Activated gamma-delta T cell (primary cell): ENCODE measurements around the gene FMNL1.

Source experiments
- DNase-seq: peaks from one replicate; lab custom pipeline; 2025; lab: John Stamatoyannopoulos, UW

The FMNL1 gene

GRCh38 chr17:45223539-45224528 lies 2.1 kb downstream of the FMNL1 start:
- DNase-seq: no peak

DNA sequence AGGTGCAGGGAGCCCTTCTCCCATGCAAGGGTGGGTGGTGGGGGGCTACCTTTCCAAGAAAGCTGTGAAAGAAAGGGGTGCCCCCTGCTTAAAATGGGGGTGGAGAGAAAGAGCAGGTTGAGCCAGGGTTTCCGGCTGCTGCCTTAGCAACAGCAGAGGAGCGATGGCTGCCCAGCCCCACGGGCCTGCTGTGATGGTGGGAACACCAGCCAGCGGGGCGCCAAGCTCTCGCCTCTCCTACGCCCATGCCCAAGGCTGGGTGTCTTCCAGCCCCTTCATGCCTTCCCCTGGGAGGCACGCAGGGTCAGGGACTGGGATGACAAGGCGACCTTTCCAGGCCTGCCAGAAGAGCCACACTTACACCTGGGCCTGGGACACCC lies 3.0 kb downstream of the FMNL1 start:
- no peak for DNase-seq

GRCh38 chr17:45225051-45225700 lies 3.5 kb downstream of the FMNL1 start:
- no peak for DNase-seq

DNA sequence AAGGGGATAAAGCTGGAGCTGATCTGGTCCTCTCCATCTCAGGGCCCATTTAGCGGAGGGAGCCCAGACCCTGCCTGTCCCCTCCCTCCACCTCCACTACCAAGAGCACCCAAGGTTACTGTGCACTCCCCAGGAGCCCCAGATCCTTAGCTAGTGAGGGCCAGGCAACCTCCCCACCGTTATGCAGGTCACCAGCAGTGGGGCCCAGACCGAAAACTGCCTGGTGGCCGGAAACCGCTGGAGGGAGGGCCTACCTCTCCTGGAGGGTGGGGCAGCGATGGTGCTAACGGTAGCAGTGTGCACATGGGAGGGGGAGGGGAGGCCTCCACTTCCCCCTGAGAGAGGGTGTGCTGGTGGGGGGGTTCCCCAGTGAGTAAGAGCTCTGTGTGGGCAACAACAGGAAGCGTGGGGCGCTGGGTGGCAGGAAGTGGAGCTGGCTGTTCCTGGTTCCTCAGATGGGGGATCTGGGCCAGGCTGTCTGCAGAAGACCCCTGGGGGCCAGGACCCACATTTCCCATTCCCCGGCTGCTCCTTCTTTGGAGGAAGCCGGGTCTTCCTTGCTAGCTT lies 4.4 kb downstream of the FMNL1 start:
- DNase-seq: peak; percentile 77

GRCh38 chr17:45226576-45226975 lies 4.9 kb downstream of the FMNL1 start:
- DNase-seq: no peak

GRCh38 chr17:45227101-45227925 lies 5.6 kb downstream of the FMNL1 start:
- no peak for DNase-seq

GRCh38 chr17:45227926-45228762 lies 6.5 kb downstream of the FMNL1 start:
- no peak for DNase-seq

- DNase-seq: peak; percentile 76
These were observed 7.3 kb downstream of the FMNL1 start for GRCh38 chr17:45228763-45229539.

DNA sequence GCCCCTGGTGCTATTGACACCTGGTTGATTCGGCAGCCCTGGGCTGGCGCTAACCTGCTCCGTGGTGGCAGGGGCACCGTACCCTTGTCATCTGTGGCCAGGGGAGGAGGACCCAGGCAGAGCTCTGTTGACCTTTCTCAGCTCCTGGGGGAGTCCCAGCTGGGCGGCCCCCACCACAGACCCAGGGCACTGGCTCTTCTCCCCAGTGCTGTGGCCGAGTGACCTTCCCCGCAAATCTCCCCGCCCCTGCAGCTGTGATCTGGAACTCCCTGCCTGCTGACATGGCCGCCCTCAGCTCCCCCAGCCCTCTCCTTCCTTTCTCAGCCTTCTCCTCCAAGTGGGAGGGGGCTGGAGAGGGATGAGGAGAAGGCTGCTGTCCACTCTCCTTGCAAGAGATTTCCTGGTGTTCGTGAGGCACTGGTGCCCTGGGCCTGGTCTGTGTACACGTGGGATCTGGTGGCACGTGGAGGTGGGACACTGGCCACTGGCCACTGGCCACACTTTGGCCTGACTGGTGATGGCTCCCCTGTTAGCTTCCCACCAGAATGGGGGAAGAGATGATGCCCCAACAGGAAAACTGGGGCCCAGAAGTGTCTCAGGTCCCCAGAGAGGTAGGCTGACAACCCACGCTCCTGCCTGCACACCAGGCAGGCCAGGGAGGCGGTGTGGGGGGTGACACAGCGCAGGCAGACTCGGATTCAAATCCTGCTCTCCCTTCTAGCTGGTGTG lies 8.2 kb downstream of the FMNL1 start:
- DNase-seq: peak; percentile 35

GRCh38 chr17:45230410-45230786 lies 8.7 kb downstream of the FMNL1 start:
- no peak for DNase-seq

DNA sequence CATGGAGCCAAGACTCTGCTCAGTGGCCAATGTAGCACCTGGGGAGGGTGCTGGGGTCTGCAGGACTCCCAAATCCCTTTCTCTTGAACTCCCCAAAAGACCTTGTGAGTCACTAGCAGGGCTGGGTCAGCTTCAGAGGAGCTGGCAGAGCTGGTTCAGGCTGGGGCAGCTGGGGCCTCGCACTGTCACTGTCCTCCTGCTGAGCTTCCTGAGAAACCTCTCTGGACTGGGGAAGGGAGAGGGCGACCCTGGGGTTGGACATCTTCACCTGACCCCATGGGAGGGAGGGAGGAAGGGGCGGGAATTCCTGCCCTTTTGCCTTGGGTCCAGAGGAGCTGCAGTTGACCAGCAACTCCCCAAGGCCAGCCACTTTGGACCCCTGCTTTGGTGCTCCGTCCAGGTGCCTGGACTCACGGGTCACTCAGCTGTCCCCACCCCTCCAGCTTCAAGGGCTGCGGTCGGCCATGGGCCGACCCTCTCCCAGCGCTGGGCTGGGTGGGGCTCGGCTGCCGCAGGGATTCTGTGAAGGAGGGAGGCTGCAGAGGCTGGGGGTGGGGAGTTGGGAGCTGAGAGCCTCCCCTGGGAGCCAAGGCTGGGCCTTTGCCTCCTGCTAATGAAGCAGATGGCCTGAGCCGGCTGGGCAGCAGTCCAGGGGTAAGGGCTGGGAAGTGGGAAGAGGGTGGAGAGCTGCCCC lies 9.2 kb downstream of the FMNL1 start:
- no peak for DNase-seq

DNA sequence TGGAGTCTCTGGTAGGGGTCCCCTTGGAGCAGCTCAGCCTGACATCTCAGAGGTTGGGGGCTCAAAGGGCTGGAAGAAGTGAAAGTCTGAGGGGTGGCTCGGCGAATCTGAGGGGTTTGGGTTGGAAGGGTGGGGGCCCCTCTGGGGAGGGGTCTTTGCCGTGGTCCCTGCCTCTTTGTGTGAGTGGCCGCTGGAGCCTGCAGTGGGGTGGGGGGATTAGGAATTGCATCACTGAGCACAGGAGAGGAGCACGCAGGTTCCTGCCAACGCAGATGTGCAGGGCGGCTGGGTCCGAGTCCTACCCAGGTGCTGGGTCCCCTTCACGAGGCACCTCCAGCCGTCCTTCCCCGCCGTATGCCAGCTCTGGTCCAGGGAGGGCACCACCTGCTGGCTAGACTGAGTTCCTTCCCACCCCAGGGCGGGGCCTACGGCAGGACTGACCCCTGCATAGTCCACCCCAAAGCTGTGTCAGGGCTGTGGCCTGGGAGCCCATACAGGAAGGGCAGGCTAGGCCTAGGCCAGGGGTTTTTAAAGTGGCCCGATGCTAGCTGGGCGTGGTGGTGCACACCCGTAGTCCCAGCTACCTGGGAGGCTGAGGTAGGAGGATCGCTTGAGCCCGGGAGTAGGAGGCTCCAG lies 9.9 kb downstream of the FMNL1 start:
- DNase-seq: no peak

DNA sequence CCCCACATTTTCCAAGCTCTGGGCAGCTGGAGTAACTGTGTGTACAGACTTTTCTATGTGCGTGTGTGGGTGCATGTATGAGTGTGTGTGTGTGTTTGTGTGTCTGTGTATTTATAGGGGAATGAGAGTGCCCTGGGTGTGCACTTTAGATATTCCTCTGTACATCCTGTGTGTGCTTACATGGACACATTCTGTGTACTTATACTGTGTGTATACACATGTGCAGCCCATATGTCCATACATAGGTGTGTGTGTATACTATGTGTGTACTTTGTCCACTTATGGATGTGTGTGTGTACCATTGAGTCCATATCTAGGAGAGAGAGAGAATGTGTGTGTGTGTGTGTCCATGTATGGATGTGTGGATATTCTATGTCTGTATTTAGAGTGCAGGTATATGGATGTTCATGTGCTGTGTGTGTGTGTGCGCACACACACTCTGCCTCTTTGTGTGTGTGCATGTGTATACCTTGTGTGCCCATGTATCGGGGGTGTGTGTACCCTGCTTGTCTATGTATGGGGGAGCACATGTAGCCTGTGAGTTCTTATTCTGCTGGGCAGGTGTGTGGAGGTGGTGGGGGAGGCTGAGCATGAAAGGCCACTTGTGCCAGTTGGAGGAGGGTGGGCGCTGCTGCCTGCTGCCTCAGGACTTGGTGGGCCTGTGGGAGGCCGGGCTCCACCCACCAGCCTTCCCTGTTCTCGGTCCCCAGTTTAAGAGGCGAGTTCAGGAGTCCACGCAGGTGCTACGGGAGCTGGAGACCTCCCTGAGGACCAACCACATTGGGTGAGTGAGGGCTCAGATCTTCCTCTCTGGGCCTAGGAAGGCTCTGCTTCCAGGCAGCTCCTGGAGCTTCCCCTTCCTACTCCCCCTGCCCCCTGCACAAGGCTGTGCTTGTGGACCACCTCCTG lies 11.1 kb downstream of the FMNL1 start:
- no peak for DNase-seq

- no peak for DNase-seq
These were observed 11.8 kb downstream of the FMNL1 start for GRCh38 chr17:45233423-45233924.

GRCh38 chr17:45234641-45235415 lies 13.1 kb downstream of the FMNL1 start:
- DNase-seq: no peak
